HG02642 (cell line): Measurements from ENCODE around the gene BFSP1.
A peak's percentile ranks its signal among the peaks of the same experiment; 100 is the strongest.

Experiments
- ATAC-seq: cut with Tn5 transposase; IDR thresholded peaks from one replicate; pipeline ENCODE4 v1.9.1; 2021; ENCODE audit warnings: mild to moderate bottlenecking; ENCODE audit not compliant: unreplicated experiment, poor library complexity

Gene BFSP1

DNA sequence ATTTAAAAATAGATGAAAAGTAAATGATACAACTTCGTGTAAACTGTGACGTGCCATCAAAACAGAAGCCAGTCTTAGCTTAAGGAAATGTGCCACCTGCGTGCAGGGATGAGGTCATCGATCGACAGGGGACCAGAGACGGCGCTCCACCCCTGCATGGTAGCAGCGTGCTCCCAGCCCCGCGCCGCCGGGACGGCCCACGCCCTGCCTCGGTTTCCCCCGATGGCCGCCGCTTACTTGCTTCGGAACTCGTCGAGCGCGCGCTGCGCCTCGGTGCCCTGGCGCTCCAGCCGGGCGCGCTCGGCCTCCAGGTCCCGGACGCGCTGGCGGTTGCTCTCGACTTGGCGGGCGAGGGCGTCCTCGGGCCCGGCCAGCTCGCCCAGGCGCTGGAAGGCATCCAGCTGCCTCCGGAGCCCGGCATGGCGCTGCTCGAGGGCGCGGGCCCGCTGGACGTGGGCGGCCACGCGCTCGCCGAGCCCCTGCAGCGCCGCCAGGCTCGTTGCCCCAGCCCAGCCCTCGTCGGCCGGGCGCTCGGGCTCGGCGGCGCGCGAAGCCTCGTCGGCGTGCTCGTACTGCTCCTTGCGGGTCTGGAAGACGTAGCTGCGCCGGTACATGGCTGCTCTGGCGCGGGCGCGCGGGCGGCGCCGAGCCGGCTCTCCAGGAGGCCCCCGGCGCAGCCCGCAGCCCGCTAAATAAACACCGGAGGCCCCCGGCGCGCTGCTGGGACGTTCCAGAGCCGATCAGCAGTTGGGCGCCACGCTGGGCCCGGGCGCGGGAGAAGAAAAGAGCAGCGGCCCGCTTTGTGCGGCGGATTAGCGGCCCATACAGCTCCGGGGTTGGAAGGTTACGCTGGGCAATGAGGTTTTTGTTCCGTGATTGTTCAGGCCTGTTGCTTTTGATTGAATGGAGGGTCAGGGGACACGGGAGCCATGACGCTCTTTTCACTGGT is at the start of gene BFSP1:
BFSP1 (minus strand) TSS at position 664 of the 949 bp plus-strand sequence; CDS start at position 614, 50 bp downstream.
- no peak for ATAC-seq

DNA sequence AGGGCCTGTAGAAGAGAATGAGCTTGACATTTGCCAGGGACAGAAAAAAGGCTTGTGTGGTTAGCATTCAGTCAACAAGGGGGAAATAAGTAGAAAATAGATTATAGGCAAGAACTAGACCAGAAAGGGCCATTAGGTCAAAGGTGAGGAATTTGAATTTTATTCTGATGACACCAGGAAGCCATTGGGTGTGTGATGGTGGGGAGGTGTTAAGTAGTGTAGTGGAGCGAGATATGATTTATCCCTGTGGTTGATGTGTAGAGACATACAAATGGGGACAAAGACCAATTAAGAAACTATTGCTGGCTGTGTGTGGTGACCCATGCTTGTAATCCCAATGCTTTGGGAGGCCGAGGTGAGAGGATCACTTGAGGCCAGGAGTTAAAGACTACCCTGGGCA is 49.7 kb upstream of the BFSP1 start:
- no peak for ATAC-seq

DNA sequence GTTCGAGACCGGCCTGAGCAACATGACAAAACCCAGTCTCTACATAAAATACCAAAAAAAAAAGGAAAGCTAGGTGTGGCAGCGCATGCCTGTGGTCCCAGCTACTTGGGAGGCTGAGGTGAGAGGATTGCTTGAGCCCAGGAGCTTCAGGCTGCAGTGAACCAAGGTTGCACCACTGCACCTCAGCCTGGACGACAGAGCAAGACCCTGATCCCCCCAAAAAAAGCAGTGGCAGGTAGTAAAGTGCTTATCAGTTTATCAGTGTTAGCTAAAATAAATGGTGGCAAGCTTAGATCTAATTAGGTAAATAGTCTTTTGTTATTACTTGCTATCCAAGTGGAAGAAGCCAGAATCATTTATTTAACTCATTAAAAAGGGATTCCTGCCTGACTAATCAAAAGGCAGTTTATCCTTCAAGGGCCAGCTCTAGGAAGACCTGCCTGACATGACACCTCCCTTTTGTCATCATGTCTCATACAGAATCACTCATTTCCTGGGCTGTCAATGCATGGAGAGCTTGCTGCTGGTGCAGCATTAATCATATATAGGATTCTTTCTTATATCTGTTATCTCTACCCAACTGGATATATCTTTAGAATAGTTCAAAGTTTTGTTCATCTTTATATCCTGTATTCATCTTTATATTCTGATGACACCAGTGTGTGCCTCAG is 48.3 kb upstream of the BFSP1 start:
- no peak for ATAC-seq

DNA sequence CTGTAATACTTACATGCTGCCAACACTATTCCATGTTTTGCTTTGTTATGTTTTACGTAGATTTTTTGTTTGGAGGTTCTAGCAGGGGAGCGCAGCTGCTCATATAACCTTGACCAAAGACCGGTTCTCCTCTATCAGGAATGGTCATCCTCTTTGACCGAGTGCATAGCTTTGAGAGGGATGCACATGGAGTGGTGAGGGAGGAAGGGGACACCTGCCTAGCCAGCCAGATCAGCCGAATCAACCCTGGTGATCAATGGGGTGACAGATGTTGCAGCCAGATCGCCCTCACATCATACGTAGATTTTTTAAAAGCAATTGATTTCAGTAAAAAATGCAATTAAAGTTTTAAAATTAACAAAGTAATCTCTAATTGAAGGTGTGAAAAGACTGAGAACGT is 45.0 kb upstream of the BFSP1 start:
- no peak for ATAC-seq

DNA sequence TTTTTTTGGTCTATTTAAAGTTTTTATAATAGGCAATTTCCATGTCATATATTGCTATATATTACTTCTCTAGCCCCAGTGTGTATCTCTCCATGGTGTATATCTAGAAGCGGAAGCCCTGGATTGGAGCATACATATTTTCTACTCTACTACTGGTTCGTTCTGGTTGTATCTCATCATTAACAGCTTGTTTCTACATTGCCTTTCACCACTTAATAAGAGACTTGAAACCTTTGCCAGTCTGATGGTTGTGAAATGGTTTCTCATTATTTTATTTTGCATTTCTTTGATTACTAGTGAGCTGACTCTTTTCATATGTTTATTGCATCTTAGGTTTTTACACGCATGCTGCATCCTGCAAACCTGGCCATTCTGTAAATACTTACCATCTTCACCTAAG is 42.3 kb upstream of the BFSP1 start:
- ATAC-seq = no peak

DNA sequence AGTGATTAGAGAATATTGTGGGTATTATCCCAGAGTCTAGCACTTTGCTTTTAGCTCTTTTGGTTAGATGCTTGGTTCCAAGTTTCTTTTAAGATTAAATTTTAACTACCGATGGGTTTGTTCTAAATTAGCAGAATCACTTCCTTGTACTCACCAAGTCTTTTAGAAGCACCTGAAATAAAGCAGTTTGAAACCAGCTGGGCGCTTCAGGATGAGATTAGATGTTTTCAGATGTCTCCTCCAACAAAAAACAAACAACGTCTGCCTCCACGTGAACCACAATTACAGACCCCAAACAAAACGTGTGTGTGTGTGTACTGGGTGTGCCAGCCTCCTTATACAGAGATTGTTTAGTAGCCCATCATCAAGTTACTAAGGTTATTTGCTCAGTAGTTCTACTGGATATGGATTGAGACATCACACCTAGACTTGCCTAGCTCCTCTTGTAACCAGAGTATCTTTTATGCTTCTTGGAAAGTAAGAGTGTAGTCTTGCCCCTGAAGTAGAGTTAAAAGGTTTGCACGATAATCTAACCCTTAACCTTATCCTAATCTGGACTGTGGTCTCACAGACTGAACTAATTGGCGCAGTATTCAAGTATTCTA is 41.0 kb upstream of the BFSP1 start:
- no peak for ATAC-seq

DNA sequence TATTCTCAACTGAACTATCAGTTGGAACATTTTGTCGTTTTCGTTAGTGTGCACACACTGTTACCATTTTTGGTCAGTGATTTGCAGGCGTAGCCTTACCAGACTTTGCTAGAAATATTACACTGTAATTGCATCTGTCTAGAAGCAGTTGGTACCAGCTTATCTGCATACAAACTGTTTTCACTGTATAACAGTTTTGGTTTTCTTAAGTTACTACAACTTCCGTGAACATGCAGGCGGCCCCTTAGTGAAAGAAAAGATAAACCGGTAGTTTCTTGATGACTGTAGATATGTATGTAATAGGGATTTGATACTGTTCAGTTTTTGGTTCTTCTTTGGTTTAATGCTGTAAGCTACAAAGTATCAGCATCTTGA is 40.0 kb upstream of the BFSP1 start:
- ATAC-seq = no peak

DNA sequence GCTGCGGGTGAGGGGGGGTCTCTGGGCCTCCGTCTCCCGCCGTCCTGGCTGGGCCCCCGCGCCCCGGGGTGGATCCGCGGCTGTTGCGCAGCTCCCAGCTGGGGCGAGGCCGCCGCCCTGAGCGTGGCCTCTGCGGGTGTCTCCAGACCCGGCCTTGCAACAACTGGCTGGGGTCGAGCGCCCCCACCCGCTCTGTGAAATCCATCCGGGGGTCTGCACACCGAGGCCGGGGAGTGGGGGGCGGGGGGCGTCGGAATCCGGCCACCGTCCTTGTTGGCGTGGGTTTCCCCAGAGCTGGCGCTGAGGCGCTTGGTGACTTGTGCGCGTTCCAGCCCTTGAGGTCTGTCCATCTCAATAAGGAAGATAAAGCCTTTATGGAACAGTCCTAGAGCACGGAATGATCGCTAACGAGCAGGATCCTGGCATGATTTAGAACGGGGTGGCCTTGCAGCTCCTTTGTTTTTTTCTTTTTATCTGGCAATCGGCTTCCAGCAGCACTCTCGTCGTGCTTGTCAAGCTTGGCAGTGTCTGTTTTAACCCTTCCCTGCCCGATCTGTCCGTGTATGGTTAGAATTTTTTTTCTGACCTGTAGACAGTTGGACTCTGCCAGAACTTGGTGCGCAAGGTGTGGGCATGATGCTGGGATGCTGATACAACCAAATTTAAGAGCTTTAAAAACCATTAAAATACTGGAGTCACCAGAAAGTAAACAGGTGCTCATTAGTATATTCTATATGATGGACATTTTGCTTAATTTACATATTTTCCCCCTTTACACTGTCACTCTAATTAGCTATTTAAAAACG is 39.4 kb upstream of the BFSP1 start:
- peak; percentile 47 for ATAC-seq

DNA sequence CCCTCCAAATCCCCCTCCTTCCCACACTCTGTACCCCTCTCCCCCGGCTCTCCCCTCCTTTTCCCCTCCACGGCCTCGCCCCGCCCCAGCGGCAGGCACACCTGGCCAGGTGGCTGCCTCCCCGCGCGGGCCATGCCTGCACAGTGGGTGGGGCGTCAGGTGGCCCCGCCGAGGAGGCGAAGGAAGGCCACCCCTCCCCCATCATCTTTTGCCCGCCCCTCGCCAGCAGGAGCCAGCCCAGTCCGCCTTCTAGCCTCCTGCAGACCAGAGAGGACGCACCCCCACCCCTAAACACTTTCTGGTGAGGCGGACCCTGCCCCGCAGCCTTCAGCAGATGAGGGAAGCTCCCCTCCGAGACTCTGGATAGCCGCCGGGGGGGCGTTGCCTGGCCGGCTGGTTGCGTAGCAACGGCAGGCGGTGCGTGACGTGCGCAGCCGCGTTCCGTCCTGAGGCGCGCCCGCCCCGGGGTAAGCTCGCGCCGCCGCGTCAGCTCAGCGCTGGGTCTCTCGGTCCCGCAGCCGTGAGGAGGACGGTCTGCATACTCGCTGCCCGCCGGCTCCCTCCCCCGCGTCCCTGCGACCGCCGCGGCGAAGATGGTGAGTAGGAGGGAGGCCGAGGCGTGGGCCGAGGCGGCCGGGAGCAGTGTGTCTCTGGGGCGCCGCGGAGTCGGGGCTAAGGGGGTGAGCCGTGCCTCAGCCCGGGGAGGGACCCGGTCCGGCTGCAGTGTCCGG is 38.6 kb upstream of the BFSP1 start, which contains the start of gene DSTN:
DSTN (plus strand) TSS at position 460 of the 731 bp plus-strand sequence; CDS start at position 594, 134 bp downstream.
- peak; percentile 93 for ATAC-seq

DNA sequence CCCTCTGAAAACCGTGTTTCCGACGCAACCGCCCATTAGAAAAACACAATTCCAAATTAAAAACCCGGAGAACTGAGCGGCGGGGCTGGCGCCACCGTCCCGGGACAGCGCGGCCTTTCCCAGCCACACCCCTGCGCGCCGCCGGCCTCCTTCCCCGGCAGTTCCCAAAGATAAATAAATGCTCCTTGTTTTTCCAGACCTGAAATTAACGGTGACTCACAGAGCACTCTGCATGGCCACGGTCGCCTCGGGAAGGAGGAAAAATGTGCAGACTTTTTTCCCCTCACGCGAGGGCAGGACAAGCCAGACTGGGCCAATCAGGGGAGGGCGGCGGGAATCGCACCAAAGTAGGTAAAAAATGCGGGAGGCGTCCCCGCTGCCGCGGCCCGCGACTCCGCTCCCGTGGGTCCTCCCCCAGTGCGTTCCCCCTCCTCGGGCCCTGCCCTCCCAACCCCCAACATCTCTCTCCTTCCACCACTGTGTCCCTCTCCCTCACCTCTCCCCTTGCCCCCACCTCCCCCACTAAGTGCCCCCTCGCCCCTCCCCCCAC is 37.9 kb upstream of the BFSP1 start:
- ATAC-seq = no peak

DNA sequence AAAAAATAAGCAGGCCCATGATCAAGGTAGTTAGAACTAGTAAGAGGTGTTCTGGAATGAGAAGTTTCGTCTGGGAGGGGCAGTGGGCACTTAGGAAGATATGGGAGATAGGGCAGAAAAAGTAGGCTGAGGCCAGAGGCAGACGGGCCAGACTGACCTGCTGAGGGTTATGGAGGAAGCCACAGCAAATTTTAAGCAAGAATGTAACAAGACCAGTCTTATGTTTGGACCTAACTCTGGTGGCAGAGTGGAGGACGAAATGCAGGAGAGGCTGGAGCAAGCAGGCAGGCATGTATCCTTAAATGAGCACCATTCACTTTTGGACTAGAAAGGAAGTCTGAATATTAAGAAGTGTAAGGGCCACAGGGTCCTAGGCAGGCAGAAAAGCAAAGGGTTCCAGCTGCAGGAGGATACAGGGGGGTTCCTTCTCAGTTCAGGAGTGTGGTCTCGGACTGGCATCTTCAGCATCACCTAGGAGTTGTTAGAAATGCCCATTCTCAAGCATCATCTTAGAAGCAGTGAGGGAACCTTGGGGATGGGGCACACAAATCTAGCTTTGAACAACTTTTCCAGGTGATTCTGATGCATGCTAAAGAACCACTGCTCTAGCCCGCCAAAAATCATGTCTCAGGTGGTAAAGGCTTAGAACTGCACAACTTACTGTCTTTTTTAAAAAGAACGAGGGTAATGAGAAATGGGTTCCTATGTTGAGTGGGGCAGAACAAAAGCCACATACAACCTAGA is 37.0 kb upstream of the BFSP1 start:
- no peak for ATAC-seq

DNA sequence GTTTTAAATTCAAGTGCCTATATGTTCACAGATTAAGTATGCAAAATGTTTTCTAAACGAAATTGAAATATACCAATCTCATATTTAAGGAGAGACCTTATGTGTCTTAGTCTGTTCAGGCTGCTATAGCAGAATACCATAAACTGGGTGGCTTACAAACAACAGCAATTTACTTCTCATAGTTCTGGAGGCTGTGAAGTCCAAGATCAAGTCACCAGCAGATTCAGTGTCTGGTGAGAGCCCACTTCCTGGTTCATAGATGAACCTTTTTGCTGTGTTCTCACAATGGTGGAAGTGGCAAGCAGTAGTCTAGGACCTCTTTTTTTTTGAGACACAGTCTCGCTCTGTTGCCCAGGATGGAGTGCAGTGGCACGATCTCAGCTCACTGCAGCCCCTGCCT is 35.2 kb upstream of the BFSP1 start:
- ATAC-seq = no peak

DNA sequence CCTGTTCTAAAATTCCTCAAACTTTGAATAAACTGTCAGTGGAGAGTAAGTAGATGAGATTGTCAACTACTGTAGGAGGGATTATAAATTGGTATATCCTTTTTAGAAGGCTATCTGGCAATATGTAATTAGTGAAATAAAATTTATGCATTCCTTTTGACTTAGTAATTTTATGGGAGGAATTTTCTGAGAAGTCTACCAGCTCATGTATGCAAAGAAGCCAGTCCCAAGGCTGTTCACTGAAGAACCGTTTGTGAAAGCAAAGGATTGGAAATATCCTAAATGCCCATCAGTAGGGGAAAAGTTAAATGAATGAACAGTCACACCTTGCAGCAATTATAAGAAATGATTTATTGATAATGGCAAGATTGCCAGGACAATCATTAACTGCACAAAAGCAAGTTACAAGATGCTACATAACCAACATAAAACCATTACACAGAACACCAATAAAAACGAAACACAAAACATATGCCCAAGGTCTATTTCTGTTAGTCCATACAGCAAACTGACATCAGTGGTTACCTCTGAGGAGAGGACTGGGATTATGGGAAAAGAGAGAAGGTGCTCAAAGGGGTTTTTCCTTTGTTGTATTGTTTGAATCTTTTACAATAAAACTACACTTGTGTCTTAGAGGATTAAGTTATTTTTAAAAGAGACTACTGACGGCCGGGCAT is 34.1 kb upstream of the BFSP1 start:
- no peak for ATAC-seq

DNA sequence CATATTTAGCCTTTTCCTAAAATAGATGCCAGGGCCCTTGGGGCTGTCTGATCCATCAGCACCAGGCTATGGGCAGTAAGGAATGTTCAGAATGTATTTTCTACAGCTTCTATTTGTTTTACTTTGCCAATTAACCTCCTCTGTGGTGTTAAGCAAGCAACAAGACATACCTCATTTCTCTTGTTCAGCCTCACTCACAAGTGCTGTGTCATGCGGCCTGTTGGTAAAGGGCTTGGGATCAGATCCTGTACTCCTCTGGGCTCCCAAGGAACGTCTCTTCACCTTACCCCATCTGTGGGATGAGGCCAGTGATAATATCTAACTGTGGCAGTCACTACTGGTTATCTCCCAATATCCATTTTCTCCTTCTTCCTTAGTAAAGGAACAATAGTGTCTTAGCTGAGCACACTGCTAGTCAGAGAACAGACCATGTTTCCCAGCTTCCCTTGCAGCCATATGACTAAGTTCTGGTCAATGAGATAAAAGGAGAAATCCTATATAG is 31.7 kb upstream of the BFSP1 start:
- no peak for ATAC-seq

DNA sequence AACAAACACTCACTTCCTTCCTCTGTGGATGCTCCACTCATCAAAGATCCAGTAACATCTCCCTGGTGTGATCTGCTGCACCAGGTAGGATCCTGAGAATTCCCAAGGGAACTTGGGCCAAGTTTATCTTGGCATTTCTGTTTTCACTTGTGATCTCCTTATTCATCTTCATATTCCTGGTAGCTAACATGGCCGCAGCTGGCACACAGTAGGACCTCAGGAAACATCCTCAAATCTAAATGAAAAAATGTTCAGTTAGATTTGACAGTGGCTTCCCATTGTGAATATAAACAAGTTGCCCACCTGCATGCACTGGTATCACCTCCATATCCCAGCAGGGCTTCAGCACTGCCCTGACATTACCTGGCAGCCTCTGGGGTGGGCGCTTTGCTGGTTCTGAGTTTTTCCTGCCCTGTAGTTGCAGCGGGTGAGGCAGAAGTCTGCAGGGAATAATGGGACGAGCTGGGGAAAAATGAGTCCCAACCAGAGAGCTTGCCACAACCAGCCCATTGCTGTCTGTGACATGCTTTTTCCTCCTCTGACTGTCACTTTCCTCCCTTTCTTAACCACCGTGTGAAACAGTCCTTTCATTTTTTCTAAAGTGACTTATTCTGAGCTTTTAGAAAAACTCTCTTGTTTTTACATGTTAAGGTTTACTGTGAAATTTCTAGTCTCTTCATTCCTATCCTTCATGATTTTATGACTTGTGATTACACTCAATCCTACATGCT is 29.3 kb upstream of the BFSP1 start:
- no peak for ATAC-seq

DNA sequence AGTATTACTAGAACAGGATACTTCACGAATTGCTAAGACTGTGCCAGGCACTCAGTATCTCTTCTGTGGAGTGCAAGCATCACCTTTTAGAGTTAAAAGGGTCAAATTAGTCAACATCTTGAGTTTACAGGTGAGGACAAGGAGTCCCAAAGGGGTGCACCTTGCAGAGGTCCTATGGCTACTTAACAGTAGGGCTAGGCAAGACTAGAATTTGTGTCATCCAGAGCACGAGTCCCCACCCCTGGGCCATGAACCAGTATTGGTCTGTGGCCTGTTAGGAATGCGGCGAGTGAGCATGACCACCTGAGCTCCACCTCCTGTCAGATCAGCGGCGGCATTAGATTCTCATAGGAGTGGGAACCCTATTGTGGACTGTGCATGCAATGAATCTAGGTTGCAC is 28.2 kb upstream of the BFSP1 start:
- no peak for ATAC-seq

DNA sequence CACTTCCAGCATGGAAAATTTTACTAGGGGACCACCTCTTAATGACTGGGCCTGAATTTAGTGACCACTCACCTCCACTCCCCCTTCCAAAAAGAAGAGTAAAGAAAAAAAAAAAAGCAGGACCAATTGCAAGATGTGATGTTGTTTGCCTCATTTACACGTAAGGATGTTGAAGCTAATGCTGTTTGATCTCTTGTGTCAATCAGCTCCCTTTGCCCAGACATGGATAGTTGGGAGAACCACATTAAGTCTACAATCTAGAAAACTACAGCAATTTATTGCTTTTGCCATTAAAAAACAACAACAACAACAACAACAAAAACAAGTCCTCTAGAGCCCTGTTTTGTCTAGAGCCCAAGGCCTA is 27.7 kb upstream of the BFSP1 start:
- ATAC-seq = no peak
